Measurements from ENCODE around the gene VPS37B.

VPS37B gene

DNA sequence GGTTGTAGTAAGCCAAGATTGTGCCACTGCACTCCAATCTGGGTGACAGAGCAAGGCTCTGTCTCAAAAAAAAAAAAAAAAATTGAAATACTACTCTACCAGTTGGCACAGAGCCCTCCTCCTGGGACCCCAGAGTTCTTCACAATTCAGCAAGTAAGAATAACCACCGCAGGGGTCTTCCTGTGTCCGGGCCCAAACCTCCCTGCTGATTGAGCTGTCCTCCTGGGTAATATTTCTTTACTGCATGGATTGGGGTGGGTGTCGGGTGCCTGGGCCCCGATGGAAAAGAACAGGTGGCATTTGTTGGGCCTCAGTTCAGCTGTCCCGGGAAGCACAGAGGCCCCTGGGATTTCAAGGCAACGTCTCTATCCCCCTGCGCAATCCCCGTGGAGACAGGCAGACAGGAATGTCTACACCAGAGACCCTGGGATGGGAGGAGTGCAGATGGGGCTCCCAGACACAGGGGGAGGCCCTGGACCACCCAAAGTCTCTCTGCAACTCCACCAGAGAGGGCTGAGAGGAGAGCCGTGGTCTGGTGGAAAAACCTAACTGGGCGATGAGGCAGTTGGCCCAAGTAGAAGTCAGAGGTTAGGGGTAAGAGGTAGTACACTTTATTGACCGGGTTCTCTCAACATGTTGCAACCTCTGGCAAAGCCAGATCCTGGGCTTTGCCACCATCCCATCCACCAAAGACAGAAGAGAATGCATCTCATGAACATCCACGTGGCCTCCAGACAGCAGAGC lies 32.7 kb upstream of the VPS37B start:
- DNase-seq (ENCODE audit: low read depth), result no peak
- TF ChIP-seq, protein P1, sequence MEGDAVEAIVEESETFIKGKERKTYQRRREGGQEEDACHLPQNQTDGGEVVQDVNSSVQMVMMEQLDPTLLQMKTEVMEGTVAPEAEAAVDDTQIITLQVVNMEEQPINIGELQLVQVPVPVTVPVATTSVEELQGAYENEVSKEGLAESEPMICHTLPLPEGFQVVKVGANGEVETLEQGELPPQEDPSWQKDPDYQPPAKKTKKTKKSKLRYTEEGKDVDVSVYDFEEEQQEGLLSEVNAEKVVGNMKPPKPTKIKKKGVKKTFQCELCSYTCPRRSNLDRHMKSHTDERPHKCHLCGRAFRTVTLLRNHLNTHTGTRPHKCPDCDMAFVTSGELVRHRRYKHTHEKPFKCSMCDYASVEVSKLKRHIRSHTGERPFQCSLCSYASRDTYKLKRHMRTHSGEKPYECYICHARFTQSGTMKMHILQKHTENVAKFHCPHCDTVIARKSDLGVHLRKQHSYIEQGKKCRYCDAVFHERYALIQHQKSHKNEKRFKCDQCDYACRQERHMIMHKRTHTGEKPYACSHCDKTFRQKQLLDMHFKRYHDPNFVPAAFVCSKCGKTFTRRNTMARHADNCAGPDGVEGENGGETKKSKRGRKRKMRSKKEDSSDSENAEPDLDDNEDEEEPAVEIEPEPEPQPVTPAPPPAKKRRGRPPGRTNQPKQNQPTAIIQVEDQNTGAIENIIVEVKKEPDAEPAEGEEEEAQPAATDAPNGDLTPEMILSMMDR (IDR thresholded peaks at IDR 0.05; ENCODE audit: control insufficient read depth, insufficient read depth, low read depth, low read length, missing control alignments), result no peak
- no peak overlapping the region for H3K4me3 ChIP-seq (ENCODE audit: control insufficient read depth, low read depth, low read length)

DNA sequence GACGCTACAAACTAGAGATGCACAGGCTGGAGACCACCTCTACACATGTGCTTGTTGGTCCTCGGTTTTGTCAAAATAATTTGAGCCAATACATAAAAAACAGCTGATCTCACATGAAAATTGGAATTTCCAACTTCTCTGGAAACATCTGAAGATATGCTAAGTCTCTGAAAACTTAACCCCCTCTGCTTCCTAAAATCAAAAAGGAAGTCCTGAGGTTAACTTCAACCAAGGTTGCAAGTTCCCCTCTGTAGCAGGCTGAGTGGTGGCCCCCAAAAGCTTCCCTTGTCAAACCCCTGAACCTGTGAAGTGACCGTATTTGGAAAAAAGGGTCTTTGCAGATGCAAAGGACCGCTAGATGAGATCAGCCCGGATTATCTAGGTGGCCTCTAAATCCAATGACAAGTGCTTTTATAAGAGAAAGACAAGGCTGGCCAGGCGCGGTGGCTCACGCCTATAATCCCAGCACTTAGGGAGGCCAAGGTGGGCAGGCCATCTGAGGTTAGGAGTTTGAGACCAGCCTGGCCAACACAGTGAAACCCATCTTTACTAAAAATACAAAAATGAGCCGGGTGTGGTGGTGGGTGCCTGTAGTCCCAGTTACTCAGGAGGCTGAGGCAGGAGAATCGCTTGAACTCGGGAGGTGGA lies 32.0 kb upstream of the VPS37B start:
- TF ChIP-seq, protein P1 (IDR thresholded peaks at IDR 0.05; ENCODE audit: control insufficient read depth, insufficient read depth, low read depth, low read length, missing control alignments), result no peak
- DNase-seq (ENCODE audit: low read depth), result no peak
- H3K4me3 ChIP-seq (ENCODE audit: control insufficient read depth, low read depth, low read length), result no peak overlapping the region

DNA sequence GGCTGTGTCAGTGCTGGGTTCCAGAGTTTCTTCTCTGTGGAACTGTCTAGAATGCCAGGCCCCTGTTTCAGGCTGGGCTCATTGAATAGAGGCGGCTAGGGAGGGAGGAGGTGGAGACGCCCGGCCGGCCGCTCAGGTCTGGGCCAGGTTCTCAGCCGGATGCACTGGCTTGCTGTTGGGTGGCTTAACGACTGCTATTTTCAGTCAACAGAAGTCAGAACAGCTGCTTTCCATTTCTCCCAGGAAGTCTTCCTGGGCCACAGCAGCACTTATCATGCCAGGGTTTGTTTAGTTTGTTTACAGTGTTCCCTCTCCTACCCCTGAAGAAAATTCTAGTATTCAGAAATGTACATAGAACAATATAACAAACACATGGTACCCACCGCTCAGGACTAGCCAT lies 26.0 kb upstream of the VPS37B start:
- TF ChIP-seq, protein P1 (IDR thresholded peaks at IDR 0.05; ENCODE audit: control insufficient read depth, insufficient read depth, low read depth, low read length, missing control alignments), result no peak
- no peak overlapping the region for H3K4me3 ChIP-seq (ENCODE audit: control insufficient read depth, low read depth, low read length)
- DNase-seq (ENCODE audit: low read depth), result no peak

DNA sequence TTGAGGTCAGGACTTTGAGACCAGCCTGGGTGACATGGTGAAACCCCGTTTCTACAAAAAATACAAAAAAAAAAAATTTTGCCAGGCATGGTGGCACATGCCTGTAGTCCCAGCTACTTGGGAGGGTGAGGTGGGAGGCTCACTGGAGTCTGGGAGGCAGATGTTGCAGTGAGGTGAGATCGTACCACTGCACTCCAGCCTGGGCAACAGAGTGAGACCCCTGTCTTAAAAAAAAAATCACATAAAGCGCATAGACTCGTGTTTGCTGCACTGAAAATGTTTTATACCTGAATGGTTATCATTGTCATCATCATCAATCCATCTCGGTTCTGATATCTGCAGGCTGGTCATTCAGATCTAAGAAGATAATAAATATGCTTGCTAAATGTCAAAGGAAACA lies 24.8 kb upstream of the VPS37B start:
- H3K4me3 ChIP-seq (ENCODE audit: control insufficient read depth, low read depth, low read length), result no peak overlapping the region
- DNase-seq (ENCODE audit: low read depth), result no peak
- TF ChIP-seq, protein P1 (IDR thresholded peaks at IDR 0.05; ENCODE audit: control insufficient read depth, insufficient read depth, low read depth, low read length, missing control alignments), result no peak

DNA sequence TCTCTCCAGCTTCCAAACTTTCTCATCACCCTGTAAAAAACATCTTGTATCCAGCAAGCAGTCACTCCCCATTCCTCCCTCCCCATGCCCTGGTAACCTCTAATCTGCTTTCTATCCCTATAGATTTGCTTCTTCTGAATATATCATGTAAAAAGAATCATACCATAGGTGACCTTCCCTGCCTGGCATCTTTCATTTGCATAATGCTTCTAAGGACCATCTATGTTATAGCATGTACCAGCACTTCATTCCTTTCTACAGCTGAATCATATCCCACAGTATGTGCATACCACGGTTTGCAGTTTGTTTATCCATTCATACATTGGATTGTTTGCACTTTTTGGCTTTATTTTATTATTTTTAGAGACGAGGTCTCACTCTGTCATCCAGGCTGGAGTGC lies 22.9 kb upstream of the VPS37B start:
- no peak overlapping the region for H3K4me3 ChIP-seq (ENCODE audit: control insufficient read depth, low read depth, low read length)
- TF ChIP-seq, protein P1 (IDR thresholded peaks at IDR 0.05; ENCODE audit: control insufficient read depth, insufficient read depth, low read depth, low read length, missing control alignments), result no peak
- no peak for DNase-seq (ENCODE audit: low read depth)

DNA sequence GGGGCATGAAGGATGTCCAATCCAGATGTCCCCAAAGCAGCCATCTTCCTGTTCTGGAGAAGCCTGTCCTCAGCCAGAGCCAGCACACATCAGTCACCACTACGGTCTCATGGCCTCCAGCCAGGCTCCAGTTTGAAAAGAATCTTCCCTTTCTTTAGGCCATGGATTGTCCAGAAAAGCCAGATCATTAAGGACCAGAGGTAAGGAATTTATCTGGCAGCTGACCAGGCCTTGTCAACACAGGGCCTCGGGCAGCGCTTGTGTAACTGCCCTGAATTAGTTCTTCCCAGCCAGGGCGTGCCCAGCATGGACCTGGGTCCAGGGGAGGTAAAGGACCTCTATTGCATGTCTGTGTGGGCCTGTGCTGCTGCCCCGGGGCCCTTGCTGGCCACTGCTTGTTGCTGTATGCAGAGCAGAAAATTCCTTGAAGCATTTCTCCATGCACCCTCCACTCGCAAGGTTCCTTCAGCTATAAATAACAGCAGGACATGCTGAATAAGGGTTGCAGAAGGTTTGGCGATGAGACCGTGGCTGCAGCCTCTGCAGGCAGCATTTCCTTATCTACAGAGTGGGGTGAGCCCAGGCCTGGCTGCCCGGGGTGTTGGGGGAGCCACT lies 21.7 kb upstream of the VPS37B start:
- TF ChIP-seq, protein P1 (IDR thresholded peaks at IDR 0.05; ENCODE audit: control insufficient read depth, insufficient read depth, low read depth, low read length, missing control alignments), result no peak
- no peak for DNase-seq (ENCODE audit: low read depth)
- H3K4me3 ChIP-seq (ENCODE audit: control insufficient read depth, low read depth, low read length), result no peak overlapping the region

Measured in AG09309 (cell line).